Daoy (cell line): Measurements from ENCODE around the gene PIM3. TPM values are rescaled to one million over a fixed set of nuclear protein-coding genes. Genes with fewer than 3 reads are reported as not detected.
"Not testable (repeated sequence)": the region's sequence is repeated elsewhere in the genome, so short reads cannot be mapped to it uniquely, and the experiment has no call there.

Source experiments
- DNase-seq: peaks from one replicate; pipeline ENCODE4 v3.0.0-alpha.2; 2015; ENCODE audit warnings: low read depth
- total RNA-seq: library from RNA; depleted of rRNA; stranded (reverse); fragments of >200 nt; shearing (Covaris generic); gene quantifications from 2 replicates; pipeline ENCODE4 v1.2.3, GENCODE V29; 2014

PIM3 gene
- total RNA-seq, 1 experiment from 2014 or later: 73.1 TPM

GRCh38 chr22:49983148-49984042, 22.8 kb downstream of the PIM3 start:
- peak; percentile 19 for DNase-seq

GRCh38 chr22:49986325-49986724, 25.8 kb downstream of the PIM3 start:
- no peak for DNase-seq

GRCh38 chr22:49989826-49990225, 29.3 kb downstream of the PIM3 start:
- DNase-seq: not testable (repeated sequence)

- no peak for DNase-seq
These were observed 30.6 kb downstream of the PIM3 start for GRCh38 chr22:49991167-49991566.

- no peak for DNase-seq
These were observed 31.4 kb downstream of the PIM3 start for GRCh38 chr22:49991907-49992533.

GRCh38 chr22:49992921-49993648, 32.5 kb downstream of the PIM3 start:
- DNase-seq: peak; percentile 54

- peak; percentile 0 for DNase-seq
These were observed 33.2 kb downstream of the PIM3 start for GRCh38 chr22:49993649-49994360.

- peak; percentile 2 for DNase-seq
These were observed 33.9 kb downstream of the PIM3 start for GRCh38 chr22:49994361-49995040.

- no peak for DNase-seq
These were observed 34.4 kb downstream of the PIM3 start for GRCh38 chr22:49995041-49995360.

GRCh38 chr22:49995361-49996118, 35.0 kb downstream of the PIM3 start:
- DNase-seq: peak; percentile 1

- DNase-seq: peak; percentile 1
These were observed 35.5 kb downstream of the PIM3 start for GRCh38 chr22:49996119-49996517.

- peak; percentile 1 for DNase-seq
These were observed 36.1 kb downstream of the PIM3 start for GRCh38 chr22:49996518-49997250.

- no peak for DNase-seq
These were observed 36.7 kb downstream of the PIM3 start for GRCh38 chr22:49997251-49997599.

- DNase-seq: peak; percentile 1
These were observed 37.6 kb downstream of the PIM3 start for GRCh38 chr22:49997932-49998717.

GRCh38 chr22:49998718-49999062, 38.1 kb downstream of the PIM3 start:
- peak; percentile 1 for DNase-seq

- DNase-seq: peak; percentile 2
These were observed 38.7 kb downstream of the PIM3 start for GRCh38 chr22:49999063-49999945.

- no peak for DNase-seq
These were observed 39.5 kb downstream of the PIM3 start for GRCh38 chr22:49999946-50000586.
